ENCODE results near the gene FGFBP1. TPM values are rescaled to one million over a fixed set of nuclear protein-coding genes. Genes with fewer than 3 reads are reported as not detected.

The FGFBP1 gene
- 5.7 TPM for total RNA-seq

- no peak for DNase-seq
These were observed at the start of gene FGFBP1 for GRCh38 chr4:15938640-15939039. Gene FGFBP1, minus strand, starts transcription at chr4:15938740. Its CDS starts 2,108 bp downstream, at chr4:15936632.

GRCh38 chr4:15988222-15988621 lies 49.7 kb upstream of the FGFBP1 start:
- no peak for DNase-seq

GRCh38 chr4:15986907-15987306 lies 48.4 kb upstream of the FGFBP1 start:
- no peak for DNase-seq

GRCh38 chr4:15983610-15984009 lies 45.1 kb upstream of the FGFBP1 start:
- DNase-seq: no peak

- DNase-seq: no peak
These were observed 44.4 kb upstream of the FGFBP1 start for GRCh38 chr4:15982842-15983524.

- DNase-seq: peak; percentile 53
These were observed 38.2 kb upstream of the FGFBP1 start for GRCh38 chr4:15976456-15977447.

GRCh38 chr4:15971068-15971801 lies 32.7 kb upstream of the FGFBP1 start:
- no peak for DNase-seq

GRCh38 chr4:15968551-15969300 lies 30.2 kb upstream of the FGFBP1 start:
- no peak for DNase-seq

- no peak for DNase-seq
These were observed 26.8 kb upstream of the FGFBP1 start for GRCh38 chr4:15965325-15965724.

- DNase-seq: no peak
These were observed 25.6 kb upstream of the FGFBP1 start for GRCh38 chr4:15964159-15964558.

- DNase-seq: no peak
These were observed 25.0 kb upstream of the FGFBP1 start for GRCh38 chr4:15963576-15963975.

GRCh38 chr4:15963001-15963451 lies 24.5 kb upstream of the FGFBP1 start, which contains the start of gene FGFBP2:
Gene FGFBP2, minus strand, starts transcription at chr4:15963175. Its CDS starts 46 bp downstream, at chr4:15963129.
- DNase-seq: peak; percentile 68

GRCh38 chr4:15961781-15962510 lies 23.4 kb upstream of the FGFBP1 start:
- DNase-seq: peak; percentile 60

- no peak for DNase-seq
These were observed 20.0 kb upstream of the FGFBP1 start for GRCh38 chr4:15958562-15958961.

GRCh38 chr4:15956179-15956850 lies 17.8 kb upstream of the FGFBP1 start:
- peak; percentile 57 for DNase-seq

GRCh38 chr4:15955670-15956069 lies 17.1 kb upstream of the FGFBP1 start:
- no peak for DNase-seq

GRCh38 chr4:15953625-15954024 lies 15.1 kb upstream of the FGFBP1 start:
- no peak for DNase-seq

- DNase-seq: no peak
These were observed 13.2 kb upstream of the FGFBP1 start for GRCh38 chr4:15951781-15952180.

GRCh38 chr4:15948826-15949225 lies 10.3 kb upstream of the FGFBP1 start:
- DNase-seq: no peak

- no peak for DNase-seq
These were observed 9.1 kb upstream of the FGFBP1 start for GRCh38 chr4:15947684-15948083.

All from tongue (tissue), 2 donors.